Neuron (in vitro differentiated cells): ENCODE results near the gene SP7.

Experiments
- H2AFZ ChIP-seq: one replicate; pipeline ENCODE4 v1.6.1; 2013; ENCODE audit warnings: low read depth, mild to moderate bottlenecking, inconsistent platforms, low read length, moderate library complexity
- H3K27me3 ChIP-seq: one replicate; pipeline ENCODE4 v1.6.1; 2013; ENCODE audit warnings: low read length; ENCODE audit not compliant: insufficient read depth
- H3K36me3 ChIP-seq: one replicate; pipeline ENCODE4 v1.6.1; 2013; ENCODE audit warnings: low read length; ENCODE audit not compliant: insufficient read depth
- H3K4me1 ChIP-seq: one replicate; pipeline ENCODE4 v1.6.1; 2013; ENCODE audit warnings: low read length; ENCODE audit not compliant: insufficient read depth
- H3K4me3 ChIP-seq: 2 replicates; pipeline ENCODE4 v1.5.1; 2013; ENCODE audit warnings: mild to moderate bottlenecking, low read length, moderate library complexity
- H3K9me3 ChIP-seq: one replicate; pipeline ENCODE4 v1.6.1; 2013; ENCODE audit warnings: low read length

The SP7 gene

DNA sequence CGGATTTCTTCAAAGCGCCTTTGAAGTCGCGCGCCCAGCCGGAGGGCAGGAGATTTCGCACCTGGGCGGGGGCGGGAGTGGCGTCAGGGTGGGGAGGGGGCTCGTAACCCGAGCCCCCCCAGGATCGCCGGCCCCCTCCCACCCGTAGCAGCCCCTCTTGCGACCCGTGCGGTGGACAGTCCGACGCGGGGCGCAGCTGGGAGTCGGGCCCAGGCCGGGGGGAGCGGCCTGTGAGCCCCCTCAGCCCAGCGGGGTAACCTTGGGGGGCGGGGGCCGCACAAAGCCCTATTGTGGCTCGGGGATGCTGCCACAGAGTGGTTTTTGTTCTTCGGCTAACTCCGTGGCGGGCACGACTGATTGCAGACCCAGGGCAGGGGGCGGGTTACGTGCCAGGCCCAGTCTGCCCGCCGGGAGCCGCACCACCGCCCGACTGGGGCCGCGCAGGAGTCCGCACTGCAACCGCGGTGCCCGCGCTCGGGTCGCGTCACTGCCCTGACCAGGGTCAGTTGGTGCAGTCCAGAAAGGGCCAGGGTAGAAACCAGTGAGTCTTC is 10.6 kb downstream of the SP7 start:
- H3K27me3 ChIP-seq = peaks cover 12% of the 10 kb centered on the region
- no peaks in the 10 kb centered on the region for H3K36me3 ChIP-seq
- H3K4me1 ChIP-seq = peaks cover 25% of the 10 kb centered on the region
- peak overlapping the region; percentile 57 for H3K4me3 ChIP-seq
- peak overlapping the region; percentile 59 for H2AFZ ChIP-seq
- no peaks in the 10 kb centered on the region for H3K9me3 ChIP-seq

DNA sequence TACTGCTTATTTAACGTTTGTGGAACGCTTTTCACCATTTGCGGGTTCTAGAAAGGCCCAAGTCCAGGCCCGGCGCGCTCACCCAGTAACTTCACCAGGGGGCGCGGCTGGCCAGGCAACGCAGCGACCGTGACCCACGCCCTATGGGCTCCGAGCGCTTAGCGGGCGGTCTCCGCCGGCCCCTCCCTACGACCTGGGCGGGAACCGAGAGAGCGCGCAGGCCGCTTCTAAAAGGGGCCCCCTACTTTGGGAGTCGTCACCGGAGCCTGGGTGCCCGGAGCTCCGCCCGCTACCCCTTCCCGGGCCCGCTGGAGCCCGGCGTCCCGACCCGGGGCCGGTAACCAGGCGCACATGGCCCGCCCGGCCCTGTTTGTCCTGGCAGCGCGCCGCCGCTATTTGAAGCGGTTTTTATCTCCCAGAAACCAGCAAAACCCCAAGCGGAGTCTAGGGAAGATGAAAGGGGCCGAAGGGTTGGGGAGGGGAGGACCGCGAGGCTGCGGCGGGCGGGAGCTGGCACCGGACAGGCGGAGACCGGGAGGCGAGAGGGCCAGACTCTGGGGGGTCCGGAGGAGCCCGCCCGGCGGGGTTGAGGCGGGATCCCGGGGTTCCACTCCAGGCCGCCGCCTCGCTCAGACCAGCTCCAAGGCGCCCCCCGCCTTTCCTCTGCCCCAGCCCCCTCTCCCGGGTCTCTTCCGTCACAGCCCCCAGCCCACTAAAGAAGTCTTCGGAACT is 11.2 kb downstream of the SP7 start:
- Histone ChIP-seq H3K4me3 (peak overlapping the region; percentile 57), H2AFZ (peak overlapping the region; percentile 59), H3K36me3 (no peaks in the 10 kb centered on the region), H3K4me1 (peaks cover 28% of the 10 kb centered on the region), H3K9me3 (no peaks in the 10 kb centered on the region), H3K27me3 (peaks cover 10% of the 10 kb centered on the region)

- H3K27me3 ChIP-seq = peaks cover 8% of the 10 kb centered on the region
- peak overlapping the region; percentile 57 for H3K4me3 ChIP-seq
- H2AFZ ChIP-seq = peak overlapping the region; percentile 59
- H3K36me3 ChIP-seq = peaks cover 2% of the 10 kb centered on the region
- H3K4me1 ChIP-seq = peaks cover 28% of the 10 kb centered on the region
- no peaks in the 10 kb centered on the region for H3K9me3 ChIP-seq
These were observed 11.9 kb downstream of the SP7 start for GRCh38 chr12:53324113-53324778.

GRCh38 chr12:53320352-53321195 is 15.6 kb downstream of the SP7 start:
- Histone ChIP-seq H3K4me3 (peak overlapping the region; percentile 86), H3K4me1 (peaks cover 24% of the 10 kb centered on the region), H2AFZ (peak overlapping the region; percentile 69), H3K36me3 (peaks cover 23% of the 10 kb centered on the region), H3K9me3 (no peaks in the 10 kb centered on the region), H3K27me3 (no peaks in the 10 kb centered on the region)

GRCh38 chr12:53313996-53314395 is 22.2 kb downstream of the SP7 start:
- Histone ChIP-seq H2AFZ (no peak overlapping the region), H3K4me1 (no peaks in the 10 kb centered on the region), H3K27me3 (no peaks in the 10 kb centered on the region), H3K4me3 (no peak overlapping the region), H3K9me3 (no peaks in the 10 kb centered on the region), H3K36me3 (peaks cover 45% of the 10 kb centered on the region)

- Histone ChIP-seq H3K27me3 (no peaks in the 10 kb centered on the region), H3K36me3 (peaks cover 52% of the 10 kb centered on the region), H3K9me3 (no peaks in the 10 kb centered on the region), H2AFZ (no peak overlapping the region), H3K4me3 (no peak overlapping the region), H3K4me1 (no peaks in the 10 kb centered on the region)
These were observed 27.9 kb downstream of the SP7 start for GRCh38 chr12:53308276-53308675.

DNA sequence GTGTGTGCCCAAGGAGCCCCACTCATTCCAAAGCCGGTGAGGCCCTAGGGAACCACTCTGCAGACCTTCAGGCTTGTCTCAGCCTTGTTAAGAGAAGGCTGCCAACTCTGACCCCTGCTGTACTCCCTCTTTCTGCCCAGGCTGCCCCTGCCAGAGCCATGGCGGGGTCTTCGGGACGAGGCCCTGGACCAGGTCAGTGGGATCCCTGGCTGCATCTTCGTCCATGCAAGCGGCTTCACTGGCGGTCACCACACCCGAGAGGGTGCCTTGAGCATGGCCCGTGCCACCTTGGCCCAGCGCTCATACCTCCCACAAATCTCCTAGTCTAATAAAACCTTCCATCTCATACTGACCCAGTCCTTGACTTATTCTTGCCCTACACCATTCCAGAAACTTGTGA is 29.3 kb downstream of the SP7 start:
- H3K4me1 ChIP-seq = no peaks in the 10 kb centered on the region
- peaks cover 66% of the 10 kb centered on the region for H3K36me3 ChIP-seq
- no peak overlapping the region for H3K4me3 ChIP-seq

DNA sequence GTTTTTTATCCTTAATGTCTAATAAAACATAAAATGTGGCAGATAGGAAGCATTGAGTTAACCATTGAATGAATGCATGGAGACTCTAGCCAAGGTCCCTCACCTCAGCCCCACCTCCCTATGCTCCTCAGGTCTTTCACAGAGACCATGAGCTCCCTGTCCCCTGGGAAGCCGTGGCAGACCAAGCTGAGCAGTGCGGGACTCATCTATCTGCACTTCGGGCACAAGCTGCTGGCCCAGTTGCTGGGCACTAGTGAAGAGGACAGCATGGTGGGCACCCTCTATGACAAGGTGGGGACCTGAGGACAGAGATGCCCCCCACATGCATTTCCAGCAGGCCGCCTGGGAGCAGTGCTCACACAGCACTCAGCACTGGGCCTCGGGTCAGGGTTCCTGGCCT is 33.3 kb downstream of the SP7 start:
- Histone ChIP-seq H3K36me3 (peaks cover 51% of the 10 kb centered on the region), H3K27me3 (no peaks in the 10 kb centered on the region)

More for the DNA sequence above, 29.3 kb downstream of the SP7 start:
- Histone ChIP-seq H3K27me3 (no peaks in the 10 kb centered on the region), H3K9me3 (no peaks in the 10 kb centered on the region), H2AFZ (no peak overlapping the region)

GRCh38 chr12:53300187-53300586 is 36.0 kb downstream of the SP7 start:
- Histone ChIP-seq H3K27me3 (no peaks in the 10 kb centered on the region), H3K36me3 (peaks cover 28% of the 10 kb centered on the region), H3K9me3 (no peaks in the 10 kb centered on the region), H3K4me1 (peaks cover 25% of the 10 kb centered on the region), H2AFZ (peak overlapping the region; percentile 11), H3K4me3 (peak overlapping the region; percentile 59)

More for the DNA sequence above, 33.3 kb downstream of the SP7 start:
- H3K9me3 ChIP-seq = no peaks in the 10 kb centered on the region
- no peak overlapping the region for H3K4me3 ChIP-seq
- H3K4me1 ChIP-seq = peaks cover 15% of the 10 kb centered on the region
- no peak overlapping the region for H2AFZ ChIP-seq

GRCh38 chr12:53299454-53300180 is 36.5 kb downstream of the SP7 start, which contains the start of gene MYG1:
Gene MYG1 (plus strand): TSS chr12:53299695. CDS start chr12:53299738, 43 bp downstream.
- peak within 1 kb of the TSS; percentile 59 for H3K4me3 ChIP-seq
- no peaks in the 10 kb centered on the region for H3K9me3 ChIP-seq
- peaks cover 25% of the 10 kb centered on the region for H3K4me1 ChIP-seq
- peaks cover 26% of the 10 kb centered on the region for H3K36me3 ChIP-seq
- H3K27me3 ChIP-seq = no peaks in the 10 kb centered on the region
- peak within 1 kb of the TSS; percentile 11 for H2AFZ ChIP-seq

GRCh38 chr12:53299101-53299453 is 37.1 kb downstream of the SP7 start:
- Histone ChIP-seq H3K4me3 (peak overlapping the region; percentile 59), H3K27me3 (no peaks in the 10 kb centered on the region), H3K9me3 (no peaks in the 10 kb centered on the region), H3K36me3 (peaks cover 26% of the 10 kb centered on the region), H2AFZ (no peak overlapping the region), H3K4me1 (peaks cover 25% of the 10 kb centered on the region)

GRCh38 chr12:53298164-53298563 is 38.0 kb downstream of the SP7 start:
- Histone ChIP-seq H3K36me3 (peaks cover 27% of the 10 kb centered on the region), H3K4me3 (no peak overlapping the region), H2AFZ (no peak overlapping the region), H3K4me1 (peaks cover 25% of the 10 kb centered on the region), H3K9me3 (no peaks in the 10 kb centered on the region), H3K27me3 (no peaks in the 10 kb centered on the region)
